Right hindlimb (tissue), 1 donor: ENCODE measurements around the gene KRTAP20-1.

Experiments
- DNase-seq: peaks from one replicate; pipeline ENCODE4 v3.0.0-alpha.2; 2018

KRTAP20-1 gene

GRCh38 chr21:30652891-30653290 lies 36.7 kb downstream of the KRTAP20-1 start:
- DNase-seq = no peak
